HepG2 (cell line): ENCODE results near the gene SLC6A4. TPM values are rescaled to one million over a fixed set of nuclear protein-coding genes. Genes with fewer than 3 reads are reported as not detected.

ENCODE experiments used
- ATAC-seq: fragments of 200-7000 bp; cut with Tn5 transposase; 3 replicates; pipeline ENCODE4 v1.9.1; 2020; ENCODE audit warnings: mild to moderate bottlenecking, moderate library complexity
- BruUV-seq: library from RNA; stranded (reverse); fragments of 400-500 nt; replicated peaks from 2 replicates; lab custom pipeline; 2021; lab: Mats Ljungman, UMichigan
- CTCF ChIA-PET: fragments of 300-600 bp; formaldehyde crosslinking; extraction: SDS; loops from one replicate; lab custom pipeline; 2021; ENCODE audit warnings: low total read pairs, inconsistent platforms, low intra/inter-chr PET ratio; lab: Yijun Ruan, JAX
- POLR2A ChIA-PET: fragments of 350-600 bp; sonication (Branson Sonifier 250); formaldehyde crosslinking; loops from one replicate; lab custom pipeline; 2020; ENCODE audit warnings: antibody characterized with exemption, inconsistent platforms; lab: Yijun Ruan, JAX
- DNase-seq: peaks from one replicate; pipeline ENCODE4 v3.0.0-alpha.2; 2015; ENCODE audit warnings: low spot score
- FAIRE-seq: peaks from 3 replicates; lab custom pipeline; 2011; peaks lifted over from hg19 to GRCh38; lab: Jason Lieb, UNC
- H2AFZ ChIP-seq: one replicate; pipeline ENCODE4 v1.6.1; 2011; ENCODE audit warnings: low read length, inconsistent platforms
- H3K27ac ChIP-seq: fragments of 300-600 bp; 3 replicates; pipeline ENCODE4 v1.8.0; 2011; ENCODE audit warnings: mixed run types, mild to moderate bottlenecking, mixed read lengths, low read length, inconsistent platforms; ENCODE audit not compliant: insufficient read depth; ENCODE audit errors: extremely low read length
- H3K27me3 ChIP-seq, 2 experiments: fragments of 200-600 bp in 1 of 2; 2 replicates in 1 of 2; 3 replicates in 1 of 2; pipeline versions ENCODE4 v1.6.0 to v1.8.0; 2011; ENCODE audit warnings: low read length in 2 of 2, mild to moderate bottlenecking in 2 of 2, moderate library complexity in 2 of 2, inconsistent platforms in 1 of 2; ENCODE audit not compliant: insufficient read depth in 2 of 2, control insufficient read depth in 1 of 2
- H3K36me3 ChIP-seq, 2 experiments: fragments of 200-600 bp in 1 of 2; replicated peaks in 1 of 2; 2 replicates in 1 of 2; 3 replicates in 1 of 2; pipeline versions ENCODE4 v1.5.1 to v1.8.0; 2011; ENCODE audit warnings: low read length in 2 of 2, inconsistent platforms in 1 of 2; ENCODE audit not compliant: insufficient read depth in 2 of 2, control insufficient read depth in 1 of 2
- H3K4me1 ChIP-seq: 2 replicates; pipeline ENCODE4 v1.5.1; 2012; ENCODE audit warnings: low read length, inconsistent platforms; ENCODE audit not compliant: insufficient read depth
- H3K4me2 ChIP-seq: 2 replicates; pipeline ENCODE4 v1.6.0; 2011; ENCODE audit warnings: low read depth, low read length, inconsistent platforms
- H3K4me3 ChIP-seq, 3 experiments: fragments of 200-600 bp in 1 of 3; sonication (generic), shearing (Covaris generic) in 1 of 3; replicated peaks in 1 of 3; 2 replicates each; pipeline ENCODE4 v1.5.1; 2011 to 2016; ENCODE audit warnings: low read length in 3 of 3, inconsistent platforms in 2 of 3, low read depth in 2 of 3, mild to moderate bottlenecking in 2 of 3, control low read depth in 1 of 3, mixed read lengths in 1 of 3; ENCODE audit not compliant: insufficient read depth in 1 of 3
- H3K79me2 ChIP-seq: one replicate; pipeline ENCODE4 v1.6.1; 2011; ENCODE audit warnings: low read length, inconsistent platforms; ENCODE audit not compliant: insufficient read depth
- H3K9ac ChIP-seq: 2 replicates; pipeline ENCODE4 v1.6.0; 2011; ENCODE audit warnings: mild to moderate bottlenecking, low read depth, low read length, inconsistent platforms; ENCODE audit not compliant: insufficient read depth
- H3K9me3 ChIP-seq: 2 replicates; pipeline ENCODE4 v1.5.1; 2012; ENCODE audit warnings: mild to moderate bottlenecking, low read length
- H4K20me1 ChIP-seq: 2 replicates; pipeline ENCODE4 v1.6.0; 2011; ENCODE audit warnings: inconsistent platforms, mild to moderate bottlenecking, low read length, moderate library complexity; ENCODE audit not compliant: insufficient read depth
- CBX2 ChIP-seq, 2 experiments: fragments of 200-600 bp in 1 of 2; sonication (generic); formaldehyde crosslinking in 1 of 2; IDR thresholded peaks; 2 replicates each; pipeline versions ENCODE4 v1.7.0 to v1.8.1; 2018 to 2022; ENCODE audit warnings: low read depth in 2 of 2, low read length in 1 of 2, mild to moderate bottlenecking in 1 of 2, missing genetic modification reagents in 1 of 2
- E2F1 ChIP-seq: sonication (generic); formaldehyde crosslinking; IDR thresholded peaks from 2 replicates; pipeline ENCODE4 v1.5.0; 2020; ENCODE audit warnings: missing genetic modification reagents
- HES4 ChIP-seq: sonication (generic); formaldehyde crosslinking; IDR thresholded peaks from 2 replicates; pipeline ENCODE4 v1.9.0; 2021; ENCODE audit warnings: mild to moderate bottlenecking, missing genetic modification reagents, borderline replicate concordance
- HNF1A ChIP-seq, 2 experiments: sonication (generic) in 1 of 2; formaldehyde crosslinking in 1 of 2; IDR thresholded peaks; 2 replicates each; pipeline versions ENCODE4 v1.4.0 to v1.6.1; 2016 to 2020; ENCODE audit warnings: borderline replicate concordance in 1 of 2, low read depth in 1 of 2, mild to moderate bottlenecking in 1 of 2, missing genetic modification reagents in 1 of 2
- HNRNPUL1 ChIP-seq: fragments of 200-400 bp; formaldehyde crosslinking; IDR thresholded peaks from 2 replicates; pipeline ENCODE4 v1.6.1; 2017; ENCODE audit warnings: low read depth, mild to moderate bottlenecking, low read length, moderate library complexity
- MYNN ChIP-seq: sonication (generic); formaldehyde crosslinking; IDR thresholded peaks from 2 replicates; pipeline ENCODE4 v1.4.0; 2020; ENCODE audit warnings: mild to moderate bottlenecking, low read depth, missing genetic modification reagents
- PHF5A ChIP-seq: IDR thresholded peaks from one replicate; pipeline ENCODE4 v1.6.1; 2018; ENCODE audit warnings: low read depth, missing genetic modification reagents; ENCODE audit not compliant: unreplicated experiment
- RFXAP ChIP-seq: sonication (generic); formaldehyde crosslinking; IDR thresholded peaks from 2 replicates; pipeline ENCODE4 v1.4.0; 2020; ENCODE audit warnings: missing genetic modification reagents, borderline replicate concordance
- SMC3 ChIP-seq: IDR thresholded peaks from 2 replicates; pipeline ENCODE4 v1.6.1; 2011; ENCODE audit warnings: low read length, improper control_type of control experiment
- SP140L ChIP-seq: sonication (generic); formaldehyde crosslinking; IDR thresholded peaks from 2 replicates; pipeline ENCODE4 v1.4.0; 2020; ENCODE audit warnings: missing genetic modification reagents, borderline replicate concordance
- THAP11 ChIP-seq: IDR thresholded peaks from 2 replicates; pipeline ENCODE4 v1.6.1; 2016; ENCODE audit warnings: missing biosample characterization, missing genetic modification reagents
- YEATS4 ChIP-seq: sonication (generic); formaldehyde crosslinking; IDR thresholded peaks from 2 replicates; pipeline ENCODE4 v1.4.0; 2020; ENCODE audit warnings: missing genetic modification reagents, borderline replicate concordance
- ZBTB38 ChIP-seq: sonication (generic); formaldehyde crosslinking; IDR thresholded peaks from 2 replicates; pipeline ENCODE4 v1.5.1; 2020; ENCODE audit warnings: mild to moderate bottlenecking, missing genetic modification reagents
- ZNF468 ChIP-seq: sonication (generic); formaldehyde crosslinking; IDR thresholded peaks from 2 replicates; pipeline ENCODE4 v1.8.0; 2022; ENCODE audit warnings: mild to moderate bottlenecking, moderate library complexity, missing genetic modification reagents
- WGBS: methylation state at CpG from one replicate; pipeline ENCODE4 v1.1.6; 2017; ENCODE audit warnings: low lambda C conversion rate; 5-methylcytosine and 5-hydroxymethylcytosine counted together
- in situ Hi-C: cut with HindIII; loops from 2 replicates; pipeline ENCODE4 v1.10.0; 2017; ENCODE audit warnings: low pct_unique_long_range_greater_than_20kb; ENCODE audit not compliant: extremely low pct_ligation_motif_present
- intact Hi-C: fragments of 100-400 bp; cut with micrococcal nuclease; formaldehyde crosslinking; loops from one replicate; pipeline ENCODE4 v1.10.0; 2022; ENCODE audit not compliant: unreplicated experiment
- polyA plus RNA-seq, 8 experiments: library from polyadenylated mRNA; depleted of rRNA in 3 of 8; stranded (reverse) in 7 of 8; unstranded in 1 of 8; fragments of >200 nt; fragmentation: Illumina TruSeq in 4 of 8; extraction: Trizol in 4 of 8; gene quantifications; 2 replicates each; pipeline versions ENCODE4 v1.2.1 to v1.2.3, GENCODE V29; 2011 to 2016; ENCODE audit warnings: low read depth in 4 of 8, missing spikeins in 1 of 8, mixed read lengths in 1 of 8; ENCODE audit not compliant: insufficient read depth in 1 of 8
- total RNA-seq, 5 experiments: library from RNA; depleted of rRNA; stranded (reverse); fragments of >200 nt; fragmentation: Illumina TruSeq; extraction: Trizol; gene quantifications; 2 replicates each; pipeline ENCODE4 v1.2.3, GENCODE V29; 2016; ENCODE audit warnings: low read depth in 1 of 5

The SLC6A4 gene
- total and polyA plus RNA-seq, 2 of the 13 experiments (the other 11 are each of a cell fraction or from before 2014, with no cell fraction given) = 7.6 to 20.3 TPM

GRCh38 chr17:30274887-30275286 is 39.4 kb upstream of the SLC6A4 start:
- ChIA-PET POLR2A (no interaction called here), CTCF (no interaction called here)
- Histone ChIP-seq H3K9ac (no peak overlapping the region), H3K27me3 (no peaks in the 10 kb centered on the region), H3K4me3 (no peak overlapping the region), H2AFZ (no peak overlapping the region), H3K36me3 (peaks cover 3 to 52% of the 10 kb centered on the region in 2 experiments), H3K79me2 (no peaks in the 10 kb centered on the region), H3K4me2 (no peak overlapping the region), H4K20me1 (no peaks in the 10 kb centered on the region), H3K27ac (no peak overlapping the region), H3K9me3 (no peaks in the 10 kb centered on the region), H3K4me1 (no peaks in the 10 kb centered on the region)
- DNase-seq (no peak), FAIRE-seq (no peak), ATAC-seq (no peak)
- intact Hi-C loops = loop anchor here (5.0 kb wide), 1 partner anchor 62 kb away; no protein-coding TSS in a partner anchor
- in situ Hi-C loops = loop anchor here (5.0 kb wide), 1 partner anchor 148 kb away; no protein-coding TSS in a partner anchor
- no peak for TF ChIP-seq PHF5A (CRISPR knock-in tag)
- TF ChIP-seq CBX2 (IDR thresholded peaks at IDR 0.05; ENCODE audit: low read depth, low read length) = no peak
- no peak for TF ChIP-seq CBX2 (CRISPR knock-in tag; IDR thresholded peaks at IDR 0.05; ENCODE audit: low read depth)
- no peak for TF ChIP-seq HES4
- TF ChIP-seq SP140L (CRISPR knock-in tag) = no peak
- 100% methylated on average over 3 of the region's 3 CpGs for WGBS
- no TSS peak for BruUV-seq

GRCh38 chr17:30273373-30273772 is 37.9 kb upstream of the SLC6A4 start:
- Histone ChIP-seq H3K79me2 (no peaks in the 10 kb centered on the region), H4K20me1 (no peaks in the 10 kb centered on the region), H3K4me2 (no peak overlapping the region), H3K27me3 (no peaks in the 10 kb centered on the region), H3K4me3 (no peak overlapping the region), H3K9me3 (no peaks in the 10 kb centered on the region), H3K36me3 (peaks cover 3 to 53% of the 10 kb centered on the region in 2 experiments; a peak in 4 of 5 replicates), H2AFZ (no peak overlapping the region), H3K27ac (no peak overlapping the region), H3K4me1 (no peaks in the 10 kb centered on the region), H3K9ac (no peak overlapping the region)
- in situ Hi-C loops (no loop called here), intact Hi-C loops (no loop called here)
- FAIRE-seq (no peak), ATAC-seq (no peak), DNase-seq (no peak)
- TF ChIP-seq RFXAP = no peak
- TF ChIP-seq HNF1A (IDR thresholded peaks at IDR 0.05; ENCODE audit: low read depth) = no peak
- TF ChIP-seq HNF1A (CRISPR knock-in tag; IDR thresholded peaks at IDR 0.05; ENCODE audit: borderline replicate concordance) = no peak
- no peak for TF ChIP-seq E2F1 (CRISPR knock-in tag)
- no peak for TF ChIP-seq ZBTB38 (CRISPR knock-in tag)
- no peak for TF ChIP-seq HNRNPUL1
- no peak for TF ChIP-seq ZNF468
- TF ChIP-seq THAP11 (CRISPR knock-in tag) = no peak
- no peak for TF ChIP-seq MYNN (CRISPR knock-in tag)
- TF ChIP-seq YEATS4 (CRISPR knock-in tag) = no peak
- TF ChIP-seq SMC3 = no peak
- ChIA-PET POLR2A (no interaction called here), CTCF (no interaction called here)
- no TSS peak for BruUV-seq
- WGBS = 91% methylated on average over 6 of the region's 6 CpGs
